Measurements from ENCODE around the gene USB1.
A peak's percentile ranks its signal among the peaks of the same experiment; 100 is the strongest.

USB1 gene

GRCh38 chr16:58045096-58045495 lies 43.9 kb downstream of the USB1 start:
- no peaks in the 10 kb centered on the region for H3K27me3 Mint-ChIP-seq (ENCODE audit: low read depth, poor library complexity)
- no peaks in the 10 kb centered on the region for H3K9me3 Mint-ChIP-seq

GRCh38 chr16:58046054-58046881 lies 45.1 kb downstream of the USB1 start:
- H3K27me3 Mint-ChIP-seq (ENCODE audit: low read depth, poor library complexity) = no peaks in the 10 kb centered on the region

More at GRCh38 chr16:58045096-58045495, 43.9 kb downstream of the USB1 start:
- TF ChIP-seq CTCF (IDR thresholded peaks at IDR 0.05) = no peak
- Mint-ChIP-seq H3K36me3 (ENCODE audit: low read depth) (no peaks in the 10 kb centered on the region), H3K4me1 (peaks cover 37% of the 10 kb centered on the region), H3K4me3 (no peak overlapping the region), H3K27ac (no peak overlapping the region)
- DNase-seq = no peak

GRCh38 chr16:58046936-58047335 lies 45.7 kb downstream of the USB1 start:
- H3K4me3 Mint-ChIP-seq = no peak overlapping the region
- H3K9me3 Mint-ChIP-seq = no peaks in the 10 kb centered on the region
- no peak for TF ChIP-seq CTCF (IDR thresholded peaks at IDR 0.05)
- no peaks in the 10 kb centered on the region for H3K27me3 Mint-ChIP-seq (ENCODE audit: low read depth, poor library complexity)
- peaks cover 45% of the 10 kb centered on the region for H3K4me1 Mint-ChIP-seq
- DNase-seq = no peak
- H3K36me3 Mint-ChIP-seq (ENCODE audit: low read depth) = no peaks in the 10 kb centered on the region
- H3K27ac Mint-ChIP-seq = no peak overlapping the region

More at GRCh38 chr16:58046054-58046881, 45.1 kb downstream of the USB1 start:
- H3K27ac Mint-ChIP-seq = no peak overlapping the region
- no peaks in the 10 kb centered on the region for H3K9me3 Mint-ChIP-seq
- H3K36me3 Mint-ChIP-seq (ENCODE audit: low read depth) = no peaks in the 10 kb centered on the region
- no peak for DNase-seq
- peaks cover 45% of the 10 kb centered on the region for H3K4me1 Mint-ChIP-seq
- no peak for TF ChIP-seq CTCF (IDR thresholded peaks at IDR 0.05)
- H3K4me3 Mint-ChIP-seq = no peak overlapping the region

GRCh38 chr16:58047557-58048348 lies 46.5 kb downstream of the USB1 start:
- no peaks in the 10 kb centered on the region for H3K36me3 Mint-ChIP-seq (ENCODE audit: low read depth)
- H3K9me3 Mint-ChIP-seq = no peaks in the 10 kb centered on the region
- H3K27ac Mint-ChIP-seq = peak overlapping the region; percentile 66
- H3K4me1 Mint-ChIP-seq = peaks cover 45% of the 10 kb centered on the region
- no peaks in the 10 kb centered on the region for H3K27me3 Mint-ChIP-seq (ENCODE audit: low read depth, poor library complexity)
- TF ChIP-seq CTCF (IDR thresholded peaks at IDR 0.05) = no peak
- H3K4me3 Mint-ChIP-seq = peak overlapping the region; percentile 14
- DNase-seq = no peak

- H3K9me3 Mint-ChIP-seq = no peaks in the 10 kb centered on the region
- peak overlapping the region; percentile 14 for H3K4me3 Mint-ChIP-seq
- peaks cover 45% of the 10 kb centered on the region for H3K4me1 Mint-ChIP-seq
- H3K27ac Mint-ChIP-seq = peak overlapping the region; percentile 81
- H3K36me3 Mint-ChIP-seq (ENCODE audit: low read depth) = no peaks in the 10 kb centered on the region
- TF ChIP-seq CTCF (IDR thresholded peaks at IDR 0.05) = no peak
- DNase-seq = no peak
- H3K27me3 Mint-ChIP-seq (ENCODE audit: low read depth, poor library complexity) = no peaks in the 10 kb centered on the region
Observed at GRCh38 chr16:58048494-58049231, 47.5 kb downstream of the USB1 start.

Measured in nephron progenitor cell (in vitro differentiated cells).